Osteoblast (primary cell): ENCODE data around the gene SUPT7L. TPM values are rescaled to one million over a fixed set of nuclear protein-coding genes. Genes with fewer than 3 reads are reported as not detected.

Experiments used
- DNase-seq: peaks from one replicate; pipeline ENCODE4 v3.0.0; 2011; ENCODE audit warnings: low spot score, mixed read lengths; ENCODE audit not compliant: insufficient read length; ENCODE audit errors: missing footprints
- H2AFZ ChIP-seq: 2 replicates; pipeline ENCODE4 v1.6.0; 2011; ENCODE audit warnings: mild to moderate bottlenecking, low read length
- H3K27ac ChIP-seq: 2 replicates; pipeline ENCODE4 v1.5.1; 2011; ENCODE audit warnings: mild to moderate bottlenecking, low read depth, low read length, moderate library complexity
- H3K27me3 ChIP-seq: 2 replicates; pipeline ENCODE4 v1.6.0; 2012; ENCODE audit warnings: mild to moderate bottlenecking, control low read depth, inconsistent platforms, low read length, moderate library complexity; ENCODE audit not compliant: insufficient read depth
- H3K36me3 ChIP-seq: 2 replicates; pipeline ENCODE4 v1.5.1; 2011; ENCODE audit warnings: mild to moderate bottlenecking, low read length, control low read depth, moderate library complexity; ENCODE audit not compliant: insufficient read depth
- H3K4me1 ChIP-seq: 2 replicates; pipeline ENCODE4 v1.5.1; 2011; ENCODE audit warnings: mild to moderate bottlenecking, low read length, control low read depth, moderate library complexity; ENCODE audit not compliant: insufficient read depth
- H3K4me2 ChIP-seq: 2 replicates; pipeline ENCODE4 v1.6.0; 2011; ENCODE audit warnings: mild to moderate bottlenecking, low read length; ENCODE audit not compliant: insufficient read depth
- H3K4me3 ChIP-seq: fragments of 200-600 bp; sonication (generic); 3 replicates; pipeline ENCODE4 v1.5.1; 2012; ENCODE audit warnings: mild to moderate bottlenecking, low read length, inconsistent platforms; ENCODE audit not compliant: insufficient read depth
- H3K79me2 ChIP-seq: 2 replicates; pipeline ENCODE4 v1.6.0; 2012; ENCODE audit warnings: mild to moderate bottlenecking, low read length, control low read depth, inconsistent platforms; ENCODE audit not compliant: insufficient read depth
- H3K9me3 ChIP-seq: 2 replicates; pipeline ENCODE4 v1.5.1; 2011; ENCODE audit warnings: low read depth, low read length, control low read depth
- H4K20me1 ChIP-seq: 2 replicates; pipeline ENCODE4 v1.6.0; 2012; ENCODE audit warnings: mild to moderate bottlenecking, low read length, control low read depth; ENCODE audit not compliant: insufficient read depth
- CTCF ChIP-seq: IDR thresholded peaks from 2 replicates; pipeline ENCODE4 v1.5.1; 2011; ENCODE audit warnings: mild to moderate bottlenecking, low read depth, low read length, moderate library complexity; ENCODE audit errors: extremely low read depth
- total RNA-seq: library from RNA; depleted of rRNA; stranded (reverse); fragments of >200 nt; gene quantifications from 2 replicates; pipeline ENCODE4 v1.2.3, GENCODE V29; 2012

The SUPT7L gene
- total RNA-seq = 44.2 and 50.3 TPM in 2 replicates

- H2AFZ ChIP-seq = peak within 1 kb of the TSS; percentile 100
- H3K79me2 ChIP-seq = peaks cover 61% of the 10 kb centered on the region
- H3K9me3 ChIP-seq = no peaks in the 10 kb centered on the region
- H3K27me3 ChIP-seq = no peaks in the 10 kb centered on the region
- H3K27ac ChIP-seq = peak within 1 kb of the TSS; percentile 97
- no peaks in the 10 kb centered on the region for H4K20me1 ChIP-seq
- peak; percentile 80 for DNase-seq
- peak within 1 kb of the TSS; percentile 99 for H3K4me2 ChIP-seq
- H3K36me3 ChIP-seq = peaks cover 35% of the 10 kb centered on the region
- H3K4me3 ChIP-seq = peak within 1 kb of the TSS; percentile 97
- no peak for TF ChIP-seq CTCF
- H3K4me1 ChIP-seq = peaks cover 25% of the 10 kb centered on the region
Measured at GRCh38 chr2:27663285-27664153, at the start of gene SUPT7L, which contains the start of gene SLC4A1AP. TSS of gene SUPT7L (minus strand) at chr2:27663614. CDS start at chr2:27662192, 1,422 bp downstream. TSS of gene SLC4A1AP (plus strand) at chr2:27663889. CDS start at chr2:27663915, 26 bp downstream.

DNA sequence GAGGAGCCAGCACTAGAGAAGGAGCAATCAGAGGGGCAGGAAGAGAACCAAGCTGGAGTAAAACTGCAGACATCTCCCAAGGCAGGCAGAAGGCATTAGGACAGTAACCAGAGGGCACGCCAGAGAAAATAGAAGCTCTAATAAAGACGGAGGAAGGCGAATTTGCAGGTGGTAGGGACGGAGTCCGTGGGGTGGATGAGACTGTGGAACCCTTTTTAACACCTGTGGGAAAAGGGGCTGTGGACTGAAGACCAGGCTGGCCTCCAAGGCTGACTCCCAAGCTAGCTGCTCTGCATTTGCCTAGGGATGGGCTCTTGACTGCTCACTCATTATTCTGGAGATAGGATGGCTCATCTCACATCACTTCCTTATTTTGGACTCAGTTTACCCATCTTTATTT is 49.8 kb upstream of the SUPT7L start:
- Histone ChIP-seq H3K27me3 (no peaks in the 10 kb centered on the region), H3K4me2 (no peak overlapping the region), H3K79me2 (no peaks in the 10 kb centered on the region), H4K20me1 (no peaks in the 10 kb centered on the region), H3K4me1 (peaks cover 6% of the 10 kb centered on the region), H2AFZ (no peak overlapping the region), H3K27ac (no peak overlapping the region), H3K4me3 (no peak overlapping the region), H3K9me3 (no peaks in the 10 kb centered on the region), H3K36me3 (no peaks in the 10 kb centered on the region)
- DNase-seq = no peak
- no peak for TF ChIP-seq CTCF

- Histone ChIP-seq H3K4me1 (peaks cover 6% of the 10 kb centered on the region), H3K27ac (no peak overlapping the region), H3K4me2 (no peak overlapping the region), H3K36me3 (no peaks in the 10 kb centered on the region), H2AFZ (no peak overlapping the region), H4K20me1 (no peaks in the 10 kb centered on the region), H3K9me3 (no peaks in the 10 kb centered on the region), H3K4me3 (no peak overlapping the region), H3K79me2 (no peaks in the 10 kb centered on the region), H3K27me3 (no peaks in the 10 kb centered on the region)
- no peak for TF ChIP-seq CTCF
- DNase-seq = no peak
Measured at GRCh38 chr2:27712522-27712921, 49.1 kb upstream of the SUPT7L start.

GRCh38 chr2:27711804-27712203 is 48.4 kb upstream of the SUPT7L start:
- Histone ChIP-seq H3K27me3 (no peaks in the 10 kb centered on the region), H3K4me2 (no peak overlapping the region), H3K79me2 (no peaks in the 10 kb centered on the region), H3K9me3 (no peaks in the 10 kb centered on the region), H3K27ac (no peak overlapping the region), H3K36me3 (no peaks in the 10 kb centered on the region), H4K20me1 (no peaks in the 10 kb centered on the region), H3K4me3 (no peak overlapping the region), H2AFZ (no peak overlapping the region), H3K4me1 (peaks cover 9% of the 10 kb centered on the region)
- no peak for DNase-seq
- TF ChIP-seq CTCF = no peak
